Measurements from ENCODE around the gene PDS5B. TPM values are rescaled to one million over a fixed set of nuclear protein-coding genes. Genes with fewer than 3 reads are reported as not detected.

Gene PDS5B
- total and polyA plus RNA-seq, 2 donors from 2014 or later: 6.9 to 41.2 TPM

- Histone ChIP-seq H3K9ac (ENCODE audit: low read length in 3 of 3) (no peak overlapping the region), H3K27ac (ENCODE audit: low read depth in 2 of 2, low read length in 2 of 2) (no peak overlapping the region), H3K4me3 (ENCODE audit: low read length in 3 of 3) (no peak overlapping the region), H3K4me1 (ENCODE audit: control insufficient read depth in 2 of 3, insufficient read depth in 2 of 3, low read depth in 1 of 3, low read length in 3 of 3) (peaks cover 0 to 8% (median 3%) of the 10 kb centered on the region in 3 donors), H3K27me3 (ENCODE audit: control insufficient read depth, insufficient read depth, low read length) (no peaks in the 10 kb centered on the region), H3K36me3 (ENCODE audit: control insufficient read depth in 2 of 3, insufficient read depth in 3 of 3, low read length in 3 of 3) (no peaks in the 10 kb centered on the region), H3K9me3 (ENCODE audit: control insufficient read depth in 2 of 3, insufficient read depth in 1 of 3, low read length in 3 of 3) (no peaks in the 10 kb centered on the region)
- TF ChIP-seq CTCF (IDR thresholded peaks at IDR 0.05; ENCODE audit: borderline replicate concordance, extremely low read depth, insufficient read depth): no peak
- FAIRE-seq: no peak
- intact Hi-C loops (cut with DNase I): no loop called here
- DNase-seq: no peak
Measured at GRCh38 chr13:32629313-32629712, 43.1 kb downstream of the PDS5B start.

GRCh38 chr13:32629866-32630265 is 43.6 kb downstream of the PDS5B start:
- intact Hi-C loops (cut with DNase I): loop anchor here (10.0 kb wide), 1 partner anchor 45 kb away; the partner anchor contains the start of gene PDS5B
- FAIRE-seq (no peak), DNase-seq (no peak)
- H3K4me1 ChIP-seq (ENCODE audit: control insufficient read depth in 2 of 3, insufficient read depth in 2 of 3, low read depth in 1 of 3, low read length in 3 of 3): peaks cover 0 to 8% (median 0%) of the 10 kb centered on the region in 3 donors
- H3K4me3 ChIP-seq (ENCODE audit: low read length in 3 of 3): no peak overlapping the region
- H3K9ac ChIP-seq (ENCODE audit: low read length in 3 of 3): no peak overlapping the region
- H3K27ac ChIP-seq (ENCODE audit: low read depth in 2 of 2, low read length in 2 of 2): no peak overlapping the region
- H3K9me3 ChIP-seq (ENCODE audit: control insufficient read depth in 2 of 3, insufficient read depth in 1 of 3, low read length in 3 of 3): no peaks in the 10 kb centered on the region
- no peak for TF ChIP-seq CTCF (IDR thresholded peaks at IDR 0.05; ENCODE audit: borderline replicate concordance, extremely low read depth, insufficient read depth)
- no peaks in the 10 kb centered on the region for H3K36me3 ChIP-seq (ENCODE audit: control insufficient read depth in 2 of 3, insufficient read depth in 3 of 3, low read length in 3 of 3)
- no peaks in the 10 kb centered on the region for H3K27me3 ChIP-seq (ENCODE audit: control insufficient read depth, insufficient read depth, low read length)

GRCh38 chr13:32632343-32632909 is 46.2 kb downstream of the PDS5B start:
- intact Hi-C loops (cut with DNase I): loop anchor here (10.0 kb wide), 1 partner anchor 48 kb away; the partner anchor contains the start of gene PDS5B
- no peak for DNase-seq

More at GRCh38 chr13:32632343-32632909, 46.2 kb downstream of the PDS5B start:
- TF ChIP-seq CTCF (IDR thresholded peaks at IDR 0.05; ENCODE audit: borderline replicate concordance, extremely low read depth, insufficient read depth): no peak
- Histone ChIP-seq H3K36me3 (ENCODE audit: control insufficient read depth in 2 of 3, insufficient read depth in 3 of 3, low read length in 3 of 3) (no peaks in the 10 kb centered on the region), H3K4me3 (ENCODE audit: low read length in 3 of 3) (no peak overlapping the region), H3K27ac (ENCODE audit: low read depth in 2 of 2, low read length in 2 of 2) (no peak overlapping the region), H3K27me3 (ENCODE audit: control insufficient read depth, insufficient read depth, low read length) (no peaks in the 10 kb centered on the region), H3K9me3 (ENCODE audit: control insufficient read depth in 2 of 3, insufficient read depth in 1 of 3, low read length in 3 of 3) (no peaks in the 10 kb centered on the region), H3K4me1 (ENCODE audit: control insufficient read depth in 2 of 3, insufficient read depth in 2 of 3, low read depth in 1 of 3, low read length in 3 of 3) (peaks cover 0 to 2% (median 0%) of the 10 kb centered on the region in 3 donors), H3K9ac (ENCODE audit: low read length in 3 of 3) (no peak overlapping the region)
- no peak for FAIRE-seq
